Cardiac fibroblast (primary cell): Measurements from ENCODE around the gene NGRN.

Experiments
- DNase-seq, 2 donors: peaks; one replicate each; pipeline versions ENCODE4 v3.0.0 to v3.0.0-alpha.2; 2010; ENCODE audit warnings: low read depth in 2 of 2
- H3K4me3 ChIP-seq, 2 donors: replicated peaks in 1 of 2; 1 replicate in 1 of 2; 2 replicates in 1 of 2; pipeline ENCODE4 v1.5.1; 2011; ENCODE audit warnings: low read depth in 2 of 2, low read length in 2 of 2, mild to moderate bottlenecking in 2 of 2, moderate library complexity in 1 of 2
- CTCF ChIP-seq: IDR thresholded peaks from one replicate; pipeline ENCODE4 v1.5.1; 2011; ENCODE audit warnings: low read depth, mild to moderate bottlenecking, low read length, inconsistent platforms

The NGRN gene

GRCh38 chr15:90305932-90306331 is 40.5 kb downstream of the NGRN start:
- DNase-seq: no peak
- no peak for TF ChIP-seq CTCF
- no peak overlapping the region for H3K4me3 ChIP-seq

GRCh38 chr15:90306560-90306959 is 41.1 kb downstream of the NGRN start:
- H3K4me3 ChIP-seq: no peak overlapping the region
- no peak for TF ChIP-seq CTCF
- no peak for DNase-seq

- H3K4me3 ChIP-seq: no peak overlapping the region
- no peak for DNase-seq
- no peak for TF ChIP-seq CTCF
These were observed 42.2 kb downstream of the NGRN start for GRCh38 chr15:90307661-90308060.

GRCh38 chr15:90309020-90309419 is 43.5 kb downstream of the NGRN start:
- no peak overlapping the region for H3K4me3 ChIP-seq
- TF ChIP-seq CTCF: no peak
- DNase-seq: no peak

- TF ChIP-seq CTCF: no peak
- peak; percentile 78 to 96 for DNase-seq
- no peak overlapping the region for H3K4me3 ChIP-seq
These were observed 50.0 kb downstream of the NGRN start for GRCh38 chr15:90315278-90315982.

- no peak overlapping the region for H3K4me3 ChIP-seq
- DNase-seq: no peak
These were observed 50.7 kb downstream of the NGRN start for GRCh38 chr15:90316139-90316538.

More at GRCh38 chr15:90316139-90316538, 50.7 kb downstream of the NGRN start:
- TF ChIP-seq CTCF: no peak
